ENCODE data around the gene GCAT.

Gene GCAT

DNA sequence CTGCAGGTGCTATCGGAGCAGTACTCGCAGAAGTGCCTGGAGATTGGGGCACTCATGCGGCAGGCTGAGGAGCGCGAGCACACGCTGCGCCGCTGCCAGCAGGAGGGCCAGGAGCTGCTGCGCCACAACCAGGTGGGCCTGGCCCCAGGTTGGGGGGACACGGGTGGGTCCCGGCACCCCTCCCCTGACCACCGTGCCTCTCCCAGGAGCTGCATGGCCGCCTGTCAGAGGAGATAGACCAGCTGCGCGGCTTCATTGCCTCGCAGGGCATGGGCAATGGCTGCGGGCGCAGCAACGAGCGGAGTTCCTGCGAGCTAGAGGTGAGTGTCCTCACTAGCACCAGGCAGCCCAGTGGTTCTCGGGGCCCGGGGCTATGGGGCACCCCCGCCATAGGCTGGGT is 38.7 kb upstream of the GCAT start:
- H3K27ac ChIP-seq (ENCODE audit: low read depth, low read length), result no peak overlapping the region
- no peaks in the 10 kb centered on the region for H3K9me3 ChIP-seq (ENCODE audit: control insufficient read depth, insufficient read depth, low read length)
- peaks cover 44% of the 10 kb centered on the region for H3K36me3 ChIP-seq (ENCODE audit: control insufficient read depth, insufficient read depth, low read length)
- no peaks in the 10 kb centered on the region for H3K4me1 ChIP-seq (ENCODE audit: control insufficient read depth, insufficient read depth, low read length)
- no peak overlapping the region for H3K9ac ChIP-seq (ENCODE audit: low read depth, low read length)
- H3K4me3 ChIP-seq (ENCODE audit: low read depth, low read length), result no peak overlapping the region
- no peaks in the 10 kb centered on the region for H3K27me3 ChIP-seq (ENCODE audit: control insufficient read depth, insufficient read depth, low read length)

GRCh38 chr22:37771081-37771480 is 36.7 kb upstream of the GCAT start:
- no peak overlapping the region for H3K27ac ChIP-seq (ENCODE audit: low read depth, low read length)
- H3K36me3 ChIP-seq (ENCODE audit: control insufficient read depth, insufficient read depth, low read length), result peaks cover 46% of the 10 kb centered on the region
- no peaks in the 10 kb centered on the region for H3K4me1 ChIP-seq (ENCODE audit: control insufficient read depth, insufficient read depth, low read length)
- no peaks in the 10 kb centered on the region for H3K9me3 ChIP-seq (ENCODE audit: control insufficient read depth, insufficient read depth, low read length)
- H3K27me3 ChIP-seq (ENCODE audit: control insufficient read depth, insufficient read depth, low read length), result no peaks in the 10 kb centered on the region
- H3K4me3 ChIP-seq (ENCODE audit: low read depth, low read length), result no peak overlapping the region
- no peak overlapping the region for H3K9ac ChIP-seq (ENCODE audit: low read depth, low read length)

DNA sequence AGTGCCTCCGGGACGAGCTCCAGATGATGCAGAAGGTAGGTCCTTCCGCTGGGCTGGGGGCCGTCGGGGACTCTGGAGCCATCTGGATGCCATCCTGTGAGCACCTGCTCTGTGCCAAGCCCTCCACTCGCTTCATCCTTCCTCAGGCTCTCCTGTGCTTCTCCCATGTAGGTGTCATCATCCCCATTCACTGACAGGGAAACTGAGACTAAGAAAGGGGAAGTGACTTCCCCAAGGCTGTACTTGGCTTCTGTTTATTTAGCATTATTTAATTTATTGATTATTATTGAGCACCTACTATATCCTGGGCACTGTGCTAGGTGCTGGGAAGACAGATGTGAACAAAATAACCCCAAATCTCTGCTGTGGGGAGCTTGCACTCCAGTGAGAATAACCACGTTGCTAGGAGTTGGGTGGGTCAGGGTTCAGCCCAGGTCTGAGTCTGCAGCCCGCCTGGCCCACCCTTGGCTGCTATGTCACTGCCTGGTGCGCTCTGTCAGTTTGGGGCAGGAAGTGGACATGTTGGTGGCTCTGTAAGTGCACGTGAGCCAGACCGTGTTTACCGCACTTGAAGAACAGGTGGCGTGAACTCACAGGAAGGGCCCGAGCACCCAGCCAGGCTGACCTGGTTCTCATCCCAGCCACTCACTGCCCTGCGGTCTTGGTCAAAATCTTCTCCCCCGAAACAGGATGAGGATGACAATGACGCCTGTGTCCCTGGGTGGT is 35.9 kb upstream of the GCAT start:
- no peak overlapping the region for H3K27ac ChIP-seq (ENCODE audit: low read depth, low read length)
- H3K9me3 ChIP-seq (ENCODE audit: control insufficient read depth, insufficient read depth, low read length), result no peaks in the 10 kb centered on the region
- H3K27me3 ChIP-seq (ENCODE audit: control insufficient read depth, insufficient read depth, low read length), result no peaks in the 10 kb centered on the region
- H3K4me1 ChIP-seq (ENCODE audit: control insufficient read depth, insufficient read depth, low read length), result no peaks in the 10 kb centered on the region; the same call in 1 of the 2 replicates
- H3K36me3 ChIP-seq (ENCODE audit: control insufficient read depth, insufficient read depth, low read length), result peaks cover 46% of the 10 kb centered on the region
- H3K4me3 ChIP-seq (ENCODE audit: low read depth, low read length), result no peak overlapping the region
- no peak overlapping the region for H3K9ac ChIP-seq (ENCODE audit: low read depth, low read length)

GRCh38 chr22:37774728-37775127 is 33.0 kb upstream of the GCAT start:
- H3K4me1 ChIP-seq (ENCODE audit: control insufficient read depth, insufficient read depth, low read length), result peaks cover 5% of the 10 kb centered on the region; the same call in 1 of the 2 replicates
- H3K9me3 ChIP-seq (ENCODE audit: control insufficient read depth, insufficient read depth, low read length), result no peaks in the 10 kb centered on the region
- H3K9ac ChIP-seq (ENCODE audit: low read depth, low read length), result no peak overlapping the region
- peaks cover 32% of the 10 kb centered on the region for H3K36me3 ChIP-seq (ENCODE audit: control insufficient read depth, insufficient read depth, low read length)
- no peaks in the 10 kb centered on the region for H3K27me3 ChIP-seq (ENCODE audit: control insufficient read depth, insufficient read depth, low read length)
- H3K27ac ChIP-seq (ENCODE audit: low read depth, low read length), result no peak overlapping the region
- no peak overlapping the region for H3K4me3 ChIP-seq (ENCODE audit: low read depth, low read length)

GRCh38 chr22:37775785-37776638 is 31.7 kb upstream of the GCAT start:
- Histone ChIP-seq H3K9ac (ENCODE audit: low read depth, low read length) (no peak overlapping the region), H3K4me3 (ENCODE audit: low read depth, low read length) (no peak overlapping the region), H3K27ac (ENCODE audit: low read depth, low read length) (no peak overlapping the region), H3K27me3 (ENCODE audit: control insufficient read depth, insufficient read depth, low read length) (no peaks in the 10 kb centered on the region), H3K4me1 (ENCODE audit: control insufficient read depth, insufficient read depth, low read length) (peaks cover 5% of the 10 kb centered on the region; the same call in 1 of the 2 replicates), H3K9me3 (ENCODE audit: control insufficient read depth, insufficient read depth, low read length) (no peaks in the 10 kb centered on the region), H3K36me3 (ENCODE audit: control insufficient read depth, insufficient read depth, low read length) (peaks cover 31% of the 10 kb centered on the region)

DNA sequence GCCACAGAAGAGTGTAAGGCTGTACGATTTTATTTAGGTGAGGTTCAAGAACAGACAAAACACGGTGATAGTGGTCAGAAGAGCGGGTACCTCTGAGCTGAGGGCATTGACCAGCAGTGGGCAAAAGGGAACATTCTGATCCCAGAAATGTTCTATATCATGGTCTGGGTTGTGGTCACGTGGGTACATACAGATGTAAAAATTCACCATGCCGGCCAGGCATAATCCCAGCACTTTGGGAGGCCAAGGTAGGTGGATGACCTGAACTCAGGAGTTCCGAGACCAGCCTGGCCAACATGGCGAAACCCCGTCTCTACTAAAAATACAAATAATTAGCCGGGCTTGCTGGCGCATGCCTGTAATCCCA is 31.1 kb upstream of the GCAT start:
- no peak overlapping the region for H3K27ac ChIP-seq (ENCODE audit: low read depth, low read length)

DNA sequence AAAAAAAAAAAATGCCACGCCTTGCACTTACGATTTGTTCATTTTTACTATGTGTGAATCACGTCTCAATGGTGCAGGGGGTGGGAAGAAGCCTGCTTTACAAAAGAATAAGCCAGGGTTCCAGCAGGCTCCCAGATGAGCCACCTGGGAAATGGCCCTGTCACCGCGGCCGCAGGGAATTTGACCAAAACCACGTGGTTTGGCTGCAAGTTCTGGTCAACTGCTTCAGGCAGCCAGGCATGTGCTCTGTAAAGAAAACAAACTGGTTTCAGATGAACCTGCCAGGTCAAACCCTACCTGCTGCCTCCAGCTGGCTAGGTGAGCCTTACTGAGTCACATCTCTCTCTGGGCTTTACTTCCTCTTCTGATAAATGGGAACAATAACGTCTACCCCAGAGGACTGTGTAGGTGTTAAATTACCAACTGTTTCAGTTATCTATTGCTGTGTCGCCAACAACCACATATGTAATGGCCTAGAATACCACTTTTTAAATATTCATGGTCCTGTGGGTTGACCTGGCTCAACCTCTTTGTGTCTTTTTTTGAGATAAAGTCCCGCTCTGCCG is 30.5 kb upstream of the GCAT start:
- no peaks in the 10 kb centered on the region for H3K27me3 ChIP-seq (ENCODE audit: control insufficient read depth, insufficient read depth, low read length)
- H3K36me3 ChIP-seq (ENCODE audit: control insufficient read depth, insufficient read depth, low read length), result peaks cover 19% of the 10 kb centered on the region
- H3K4me1 ChIP-seq (ENCODE audit: control insufficient read depth, insufficient read depth, low read length), result peaks cover 5% of the 10 kb centered on the region; the same call in 1 of the 2 replicates
- H3K9ac ChIP-seq (ENCODE audit: low read depth, low read length), result no peak overlapping the region
- no peak overlapping the region for H3K27ac ChIP-seq (ENCODE audit: low read depth, low read length)
- no peaks in the 10 kb centered on the region for H3K9me3 ChIP-seq (ENCODE audit: control insufficient read depth, insufficient read depth, low read length)
- H3K4me3 ChIP-seq (ENCODE audit: low read depth, low read length), result no peak overlapping the region

More for the DNA sequence above, 31.1 kb upstream of the GCAT start:
- Histone ChIP-seq H3K4me3 (ENCODE audit: low read depth, low read length) (no peak overlapping the region), H3K36me3 (ENCODE audit: control insufficient read depth, insufficient read depth, low read length) (peaks cover 25% of the 10 kb centered on the region), H3K9ac (ENCODE audit: low read depth, low read length) (no peak overlapping the region), H3K4me1 (ENCODE audit: control insufficient read depth, insufficient read depth, low read length) (peaks cover 5% of the 10 kb centered on the region; the same call in 1 of the 2 replicates), H3K9me3 (ENCODE audit: control insufficient read depth, insufficient read depth, low read length) (no peaks in the 10 kb centered on the region), H3K27me3 (ENCODE audit: control insufficient read depth, insufficient read depth, low read length) (no peaks in the 10 kb centered on the region)

- Histone ChIP-seq H3K9me3 (ENCODE audit: control insufficient read depth, insufficient read depth, low read length) (no peaks in the 10 kb centered on the region), H3K4me1 (ENCODE audit: control insufficient read depth, insufficient read depth, low read length) (peaks cover 5% of the 10 kb centered on the region; the same call in 1 of the 2 replicates), H3K27me3 (ENCODE audit: control insufficient read depth, insufficient read depth, low read length) (no peaks in the 10 kb centered on the region), H3K27ac (ENCODE audit: low read depth, low read length) (no peak overlapping the region), H3K36me3 (ENCODE audit: control insufficient read depth, insufficient read depth, low read length) (peaks cover 6% of the 10 kb centered on the region), H3K4me3 (ENCODE audit: low read depth, low read length) (no peak overlapping the region), H3K9ac (ENCODE audit: low read depth, low read length) (no peak overlapping the region)
These were observed 29.2 kb upstream of the GCAT start for GRCh38 chr22:37778370-37779009.

GRCh38 chr22:37781434-37782059 is 26.2 kb upstream of the GCAT start:
- Histone ChIP-seq H3K36me3 (ENCODE audit: control insufficient read depth, insufficient read depth, low read length) (no peaks in the 10 kb centered on the region), H3K9me3 (ENCODE audit: control insufficient read depth, insufficient read depth, low read length) (no peaks in the 10 kb centered on the region), H3K4me3 (ENCODE audit: low read depth, low read length) (no peak overlapping the region), H3K27me3 (ENCODE audit: control insufficient read depth, insufficient read depth, low read length) (no peaks in the 10 kb centered on the region), H3K27ac (ENCODE audit: low read depth, low read length) (no peak overlapping the region), H3K9ac (ENCODE audit: low read depth, low read length) (no peak overlapping the region), H3K4me1 (ENCODE audit: control insufficient read depth, insufficient read depth, low read length) (peaks cover 5% of the 10 kb centered on the region; the same call in 1 of the 2 replicates)

GRCh38 chr22:37782340-37783168 is 25.2 kb upstream of the GCAT start:
- no peaks in the 10 kb centered on the region for H3K9me3 ChIP-seq (ENCODE audit: control insufficient read depth, insufficient read depth, low read length)
- no peak overlapping the region for H3K27ac ChIP-seq (ENCODE audit: low read depth, low read length)
- no peaks in the 10 kb centered on the region for H3K27me3 ChIP-seq (ENCODE audit: control insufficient read depth, insufficient read depth, low read length)
- no peak overlapping the region for H3K4me3 ChIP-seq (ENCODE audit: low read depth, low read length)
- H3K36me3 ChIP-seq (ENCODE audit: control insufficient read depth, insufficient read depth, low read length), result no peaks in the 10 kb centered on the region
- H3K4me1 ChIP-seq (ENCODE audit: control insufficient read depth, insufficient read depth, low read length), result no peaks in the 10 kb centered on the region
- H3K9ac ChIP-seq (ENCODE audit: low read depth, low read length), result no peak overlapping the region

Data from HUES48 (cell line).